Endothelial cell of umbilical vein (primary cell): Measurements from ENCODE around the gene RND1. TPM values are rescaled to one million over a fixed set of nuclear protein-coding genes. Genes with fewer than 3 reads are reported as not detected.

Experiments
- BruUV-seq: library from RNA; stranded (reverse); fragments of 400-500 nt; replicated peaks from 2 replicates; lab custom pipeline; 2021; lab: Mats Ljungman, UMichigan
- CTCF ChIA-PET: fragments of 300-600, 350-600 bp; sonication (Branson Sonifier 250); formaldehyde crosslinking; loops from one replicate; lab custom pipeline; 2021; ENCODE audit warnings: antibody characterized with exemption, inconsistent platforms; lab: Charles Lee
- POLR2A ChIA-PET: fragments of 300-600, 350-600 bp; sonication (Branson Sonifier 250); formaldehyde crosslinking; loops from one replicate; lab custom pipeline; 2021; ENCODE audit warnings: antibody characterized with exemption, inconsistent platforms; lab: Charles Lee
- DNase-seq: peaks from one replicate; pipeline ENCODE4 v3.0.0-alpha.2; 2011; ENCODE audit warnings: low read depth, low spot score
- FAIRE-seq: peaks from 2 replicates; lab custom pipeline; 2011; peaks lifted over from hg19 to GRCh38; lab: Jason Lieb, UNC
- H2AFZ ChIP-seq: 2 replicates; pipeline ENCODE4 v1.6.0; 2012; ENCODE audit warnings: low read depth, low read length, control low read depth, inconsistent platforms
- H3K27ac ChIP-seq: 2 replicates; pipeline ENCODE4 v1.5.1; 2011; ENCODE audit warnings: low read depth, mild to moderate bottlenecking, control low read depth, low read length, moderate library complexity; ENCODE audit not compliant: insufficient read depth
- H3K27me3 ChIP-seq, 2 experiments: 2 replicates each; pipeline versions ENCODE4 v1.6.0 to v1.6.1; 2011; ENCODE audit warnings: low read length in 2 of 2, mixed read lengths in 1 of 2; ENCODE audit not compliant: control insufficient read depth in 2 of 2, insufficient read depth in 2 of 2
- H3K36me3 ChIP-seq, 2 experiments: 2 replicates in 1 of 2; 3 replicates in 1 of 2; pipeline ENCODE4 v1.5.1; 2011; ENCODE audit warnings: low read length in 2 of 2, mild to moderate bottlenecking in 1 of 2, moderate library complexity in 1 of 2; ENCODE audit not compliant: control insufficient read depth in 2 of 2, insufficient read depth in 2 of 2; ENCODE audit errors: extremely low read depth in 1 of 2
- H3K4me1 ChIP-seq: 3 replicates; pipeline ENCODE4 v1.5.1; 2011; ENCODE audit warnings: mild to moderate bottlenecking, low read length; ENCODE audit not compliant: control insufficient read depth, insufficient read depth; ENCODE audit errors: extremely low read depth
- H3K4me2 ChIP-seq: 2 replicates; pipeline ENCODE4 v1.6.1; 2011; ENCODE audit warnings: low read length, control low read depth, mixed read lengths; ENCODE audit not compliant: insufficient read depth
- H3K4me3 ChIP-seq, 3 experiments: fragments of 200-600 bp in 1 of 3; sonication (generic), shearing (Covaris generic) in 1 of 3; replicated peaks in 1 of 3; 2 replicates each; pipeline ENCODE4 v1.5.1; 2011 to 2016; ENCODE audit warnings: control low read depth in 3 of 3, low read length in 3 of 3, mild to moderate bottlenecking in 2 of 3, inconsistent platforms in 1 of 3, low read depth in 1 of 3, moderate library complexity in 1 of 3; ENCODE audit not compliant: insufficient read depth in 1 of 3
- H3K79me2 ChIP-seq: 2 replicates; pipeline ENCODE4 v1.6.0; 2012; ENCODE audit warnings: low read length, inconsistent platforms; ENCODE audit not compliant: control insufficient read depth, insufficient read depth
- H3K9ac ChIP-seq: replicated peaks from 2 replicates; pipeline ENCODE3; 2011; ENCODE audit warnings: low read length, control low read depth; ENCODE audit not compliant: insufficient read depth; ENCODE audit errors: extremely low read depth
- H3K9me1 ChIP-seq: replicated peaks from 3 replicates; pipeline ENCODE4 v1.6.0; 2011; ENCODE audit warnings: mild to moderate bottlenecking, low read length; ENCODE audit not compliant: control insufficient read depth, insufficient read depth; ENCODE audit errors: extremely low read depth
- H3K9me3 ChIP-seq: replicated peaks from 2 replicates; pipeline ENCODE4 v1.5.1; 2012; ENCODE audit warnings: low read length, inconsistent platforms; ENCODE audit not compliant: control insufficient read depth, insufficient read depth
- H4K20me1 ChIP-seq: replicated peaks from 2 replicates; pipeline ENCODE3; 2011; ENCODE audit warnings: mild to moderate bottlenecking, low read length; ENCODE audit not compliant: control insufficient read depth, insufficient read depth; ENCODE audit errors: extremely low read depth
- CTCF ChIP-seq, 2 donors: IDR thresholded peaks; 1 replicate in 1 of 2; 2 replicates in 1 of 2; pipeline ENCODE4 v1.5.1; 2011; ENCODE audit warnings: low read length in 2 of 2, mild to moderate bottlenecking in 2 of 2, moderate library complexity in 2 of 2, control low read depth in 1 of 2, inconsistent platforms in 1 of 2, low read depth in 1 of 2; ENCODE audit not compliant: insufficient read depth in 1 of 2; ENCODE audit errors: extremely low read depth in 1 of 2
- EZH2 ChIP-seq: IDR thresholded peaks from 2 replicates; pipeline ENCODE4 v1.6.1; 2012; ENCODE audit warnings: borderline replicate concordance, low read depth, mild to moderate bottlenecking, moderate library complexity, low read length, inconsistent platforms; ENCODE audit not compliant: severe bottlenecking
- FOS ChIP-seq: IDR thresholded peaks from 2 replicates; pipeline ENCODE4 v1.6.1; 2011; ENCODE audit warnings: mild to moderate bottlenecking, low read length, moderate library complexity, borderline replicate concordance; ENCODE audit not compliant: insufficient read depth
- GATA2 ChIP-seq: IDR thresholded peaks from 2 replicates; pipeline ENCODE4 v1.7.0; 2011; ENCODE audit warnings: low read depth, mild to moderate bottlenecking, moderate library complexity, mixed read lengths, low read length; ENCODE audit not compliant: insufficient read length, insufficient read depth
- JUN ChIP-seq: IDR thresholded peaks from 2 replicates; pipeline ENCODE4 v1.6.1; 2011; ENCODE audit warnings: borderline replicate concordance, low read depth; ENCODE audit not compliant: insufficient read length, insufficient read depth
- MAX ChIP-seq: IDR thresholded peaks from 2 replicates; pipeline ENCODE4 v1.6.1; 2011; ENCODE audit not compliant: insufficient read depth, insufficient read length
- MYC ChIP-seq: IDR thresholded peaks from one replicate; pipeline ENCODE4 v1.6.1; 2011; ENCODE audit warnings: mild to moderate bottlenecking, low read depth, low read length
- POLR2A ChIP-seq: IDR thresholded peaks from 2 replicates; pipeline ENCODE4 v1.6.1; 2012; ENCODE audit warnings: low read depth, mild to moderate bottlenecking, control low read depth, low read length
- POLR2AphosphoS5 ChIP-seq: IDR thresholded peaks from 2 replicates; pipeline ENCODE4 v1.6.1; 2012; ENCODE audit warnings: low read depth, mild to moderate bottlenecking, control low read depth, low read length, moderate library complexity; ENCODE audit not compliant: insufficient read depth
- dilution Hi-C: fragments of 300-500 bp; cut with MboI; formaldehyde crosslinking; loops from one replicate; pipeline ENCODE4 v1.15.0; 2019; ENCODE audit warnings: low sequenced_read_pairs; ENCODE audit not compliant: extremely low pct_ligation_motif_present
- intact Hi-C: fragments of 100-400 bp; cut with micrococcal nuclease; formaldehyde crosslinking; loops from one replicate; pipeline ENCODE4 v1.10.0; 2022
- polyA plus RNA-seq, 4 experiments: library from polyadenylated mRNA; depleted of rRNA in 3 of 4; stranded (reverse) in 3 of 4; unstranded in 1 of 4; fragments of >200 nt; gene quantifications; 2 replicates each; pipeline versions ENCODE4 v1.2.1 to v1.2.3, GENCODE V29; 2011 to 2012; ENCODE audit warnings: missing spikeins in 1 of 4
- total RNA-seq: library from RNA; stranded (reverse); gene quantifications from 2 replicates; pipeline ENCODE4 v1.2.3, GENCODE V29; 2021

RND1 gene
- total and polyA plus RNA-seq, 2 donors (not counting 3 experiments of a cell fraction or from before 2014, with no cell fraction given): 4.0 to 9.9 TPM

GRCh38 chr12:48873096-48873495 is 7.4 kb upstream of the RND1 start:
- H3K4me1 ChIP-seq: no peaks in the 10 kb centered on the region
- FAIRE-seq: no peak
- ChIA-PET CTCF (interaction anchor here (1.5 to 3.7 kb wide), 3 partner anchors 9 to 20 kb away, joined by 7 to 30 read pairs (median 20); no protein-coding TSS in a partner anchor), POLR2A (interaction anchor here (0.6 kb wide), 1 partner anchor 13 kb away, joined by 3 read pairs; no protein-coding TSS in a partner anchor)
- H3K27ac ChIP-seq: no peak overlapping the region
- dilution Hi-C loops (no loop called here), intact Hi-C loops (no loop called here)
- H3K9me3 ChIP-seq: no peaks in the 10 kb centered on the region
- H3K36me3 ChIP-seq: no peaks in the 10 kb centered on the region
- H3K27me3 ChIP-seq: no peaks in the 10 kb centered on the region
- H3K9ac ChIP-seq: no peak overlapping the region
- H3K9me1 ChIP-seq: no peaks in the 10 kb centered on the region
- H2AFZ ChIP-seq: no peak overlapping the region
- TF ChIP-seq EZH2 (no peak), JUN (no peak), FOS (no peak), MAX (no peak), MYC (no peak)
- H3K4me3 ChIP-seq: no peak overlapping the region
- no peak for DNase-seq
- no TSS peak for BruUV-seq
- H3K79me2 ChIP-seq: no peaks in the 10 kb centered on the region
- H3K4me2 ChIP-seq: no peak overlapping the region
- H4K20me1 ChIP-seq: no peaks in the 10 kb centered on the region

- ChIA-PET POLR2A (no interaction called here), CTCF (interaction anchor here (1.3 to 9.2 kb wide), 2 partner anchors 16 to 20 kb away, joined by 3 to 96 read pairs; partner anchors contain the start of gene DDX23)
- Histone ChIP-seq H3K9ac (no peak overlapping the region), H3K27ac (no peak overlapping the region), H3K9me1 (no peaks in the 10 kb centered on the region), H3K27me3 (peaks cover 6 to 9% of the 10 kb centered on the region in 2 experiments), H4K20me1 (no peaks in the 10 kb centered on the region), H3K79me2 (no peaks in the 10 kb centered on the region), H3K4me3 (no peak overlapping the region), H3K4me2 (no peak overlapping the region), H2AFZ (no peak overlapping the region), H3K9me3 (no peaks in the 10 kb centered on the region), H3K4me1 (peaks cover 9% of the 10 kb centered on the region), H3K36me3 (no peaks in the 10 kb centered on the region)
- FAIRE-seq: no peak
- TF ChIP-seq JUN: no peak
- no peak for TF ChIP-seq CTCF (IDR thresholded peaks at IDR 0.05; ENCODE audit: extremely low read depth in 1 of 2, insufficient read depth in 1 of 2, low read depth in 1 of 2, low read length in 2 of 2)
- no peak for TF ChIP-seq MYC
- no peak for TF ChIP-seq MAX
- no peak for TF ChIP-seq GATA2
- TF ChIP-seq EZH2: no peak
- TF ChIP-seq POLR2A: no peak
- no peak for TF ChIP-seq POLR2AphosphoS5
- no peak for TF ChIP-seq FOS
- DNase-seq: no peak
- no TSS peak for BruUV-seq
- dilution Hi-C loops: no loop called here
- intact Hi-C loops: no loop called here
Observed at GRCh38 chr12:48869191-48869590, 3.5 kb upstream of the RND1 start.
